ENCODE data around the gene SLC22A5. TPM values are rescaled to one million over a fixed set of nuclear protein-coding genes. Genes with fewer than 3 reads are reported as not detected.

The SLC22A5 gene
- total RNA-seq, 3 donors from 2014 or later = 6.6 to 31.5 (median 23.3) TPM

GRCh38 chr5:132355140-132355765 is 14.3 kb upstream of the SLC22A5 start:
- Histone ChIP-seq H3K27me3 (no peaks in the 10 kb centered on the region), H3K9me3 (no peaks in the 10 kb centered on the region), H3K27ac (no peak overlapping the region), H3K4me1 (no peaks in the 10 kb centered on the region), H3K36me3 (no peaks in the 10 kb centered on the region), H3K4me3 (no peak overlapping the region)
- intact Hi-C loops (cut with DNase I; ENCODE audit: low total_unique reads) = no loop called here
- no peak for DNase-seq (ENCODE audit: low spot score in 2 of 2)
- TF ChIP-seq CTCF (IDR thresholded peaks at IDR 0.05) (no peak), POLR2AphosphoS5 (IDR thresholded peaks at IDR 0.05) (no peak), POLR2A (IDR thresholded peaks at IDR 0.05) (no peak)

GRCh38 chr5:132358775-132359174 is 10.7 kb upstream of the SLC22A5 start:
- no peak overlapping the region for H3K27ac ChIP-seq
- DNase-seq (ENCODE audit: low spot score in 2 of 2) = no peak
- H3K9me3 ChIP-seq = no peaks in the 10 kb centered on the region
- intact Hi-C loops (cut with DNase I; ENCODE audit: low total_unique reads) = no loop called here
- H3K27me3 ChIP-seq = no peaks in the 10 kb centered on the region
- no peaks in the 10 kb centered on the region for H3K4me1 ChIP-seq
- H3K4me3 ChIP-seq = no peak overlapping the region
- TF ChIP-seq POLR2A (IDR thresholded peaks at IDR 0.05) = no peak
- TF ChIP-seq POLR2AphosphoS5 (IDR thresholded peaks at IDR 0.05) = no peak
- no peak for TF ChIP-seq CTCF (IDR thresholded peaks at IDR 0.05)
- H3K36me3 ChIP-seq = no peaks in the 10 kb centered on the region

GRCh38 chr5:132362086-132362485 is 7.4 kb upstream of the SLC22A5 start:
- H3K27me3 ChIP-seq = no peaks in the 10 kb centered on the region
- H3K36me3 ChIP-seq = no peaks in the 10 kb centered on the region
- intact Hi-C loops (cut with DNase I; ENCODE audit: low total_unique reads) = no loop called here
- H3K4me1 ChIP-seq = no peaks in the 10 kb centered on the region
- no peak overlapping the region for H3K4me3 ChIP-seq
- no peak for TF ChIP-seq CTCF (IDR thresholded peaks at IDR 0.05)
- no peak for TF ChIP-seq POLR2AphosphoS5 (IDR thresholded peaks at IDR 0.05)
- no peak for TF ChIP-seq POLR2A (IDR thresholded peaks at IDR 0.05)
- no peak overlapping the region for H3K27ac ChIP-seq
- H3K9me3 ChIP-seq = no peaks in the 10 kb centered on the region
- no peak for DNase-seq (ENCODE audit: low spot score in 2 of 2)

GRCh38 chr5:132363431-132364112 is 5.9 kb upstream of the SLC22A5 start:
- Histone ChIP-seq H3K27me3 (no peaks in the 10 kb centered on the region), H3K9me3 (no peaks in the 10 kb centered on the region), H3K4me3 (no peak overlapping the region), H3K4me1 (no peaks in the 10 kb centered on the region), H3K27ac (no peak overlapping the region), H3K36me3 (no peaks in the 10 kb centered on the region)
- TF ChIP-seq POLR2A (IDR thresholded peaks at IDR 0.05) = no peak
- no peak for TF ChIP-seq CTCF (IDR thresholded peaks at IDR 0.05)
- TF ChIP-seq POLR2AphosphoS5 (IDR thresholded peaks at IDR 0.05) = no peak
- no peak for DNase-seq (ENCODE audit: low spot score in 2 of 2)
- intact Hi-C loops (cut with DNase I; ENCODE audit: low total_unique reads) = no loop called here

- H3K27ac ChIP-seq = peak overlapping the region in 1 of 2 donors; percentile 32
- TF ChIP-seq CTCF (IDR thresholded peaks at IDR 0.05) (no peak), POLR2A (IDR thresholded peaks at IDR 0.05) (no peak), POLR2AphosphoS5 (IDR thresholded peaks at IDR 0.05) (peak; percentile 34 to 81 (median 51))
- no peaks in the 10 kb centered on the region for H3K4me1 ChIP-seq
- no peaks in the 10 kb centered on the region for H3K36me3 ChIP-seq
- no peak overlapping the region for H3K4me3 ChIP-seq
- no peak for DNase-seq (ENCODE audit: low spot score in 2 of 2)
- intact Hi-C loops (cut with DNase I; ENCODE audit: low total_unique reads) = no loop called here
- H3K27me3 ChIP-seq = no peaks in the 10 kb centered on the region
- no peaks in the 10 kb centered on the region for H3K9me3 ChIP-seq
Observed at GRCh38 chr5:132364319-132364718, 5.2 kb upstream of the SLC22A5 start.

Measured in breast epithelium (tissue), 4 donors.